Panc1 (cell line): ENCODE results near the gene M6PR.

Experiments
- CTCF ChIP-seq: fragments of 450-650 bp; IDR thresholded peaks from 2 replicates; pipeline ENCODE4 v1.5.1; 2017; ENCODE audit warnings: mild to moderate bottlenecking
- POLR2AphosphoS5 ChIP-seq: IDR thresholded peaks from 2 replicates; pipeline ENCODE4 v1.6.1; 2012; ENCODE audit warnings: mild to moderate bottlenecking, low read depth, low read length, moderate library complexity

GRCh38 chr12:8891976-8892375 is 57.5 kb downstream of the M6PR start:
- no peak for TF ChIP-seq POLR2AphosphoS5
- no peak for TF ChIP-seq CTCF
